Nephron (organoid): ENCODE data around the gene SYT5.

Experiments
- H3K27ac Mint-ChIP-seq, 3 experiments: 2 replicates each; pipeline ENCODE4 v1.8.0; 2020; ENCODE audit warnings: mixed read lengths in 3 of 3, mild to moderate bottlenecking in 2 of 3, moderate library complexity in 1 of 3
- H3K27me3 Mint-ChIP-seq: 2 replicates; pipeline ENCODE4 v1.8.0; 2021; ENCODE audit warnings: low read depth, mild to moderate bottlenecking, moderate library complexity, mixed read lengths
- H3K36me3 Mint-ChIP-seq: 2 replicates; pipeline ENCODE4 v1.8.0; 2020; ENCODE audit warnings: low read depth, mixed read lengths
- H3K4me1 Mint-ChIP-seq: 2 replicates; pipeline ENCODE4 v1.8.0; 2020; ENCODE audit warnings: mixed read lengths
- H3K4me3 Mint-ChIP-seq, 3 experiments: 2 replicates each; pipeline ENCODE4 v1.8.0; 2020; ENCODE audit warnings: mild to moderate bottlenecking in 3 of 3, mixed read lengths in 3 of 3, moderate library complexity in 2 of 3
- H3K9me3 Mint-ChIP-seq: 2 replicates; pipeline ENCODE4 v1.8.0; 2020; ENCODE audit warnings: mixed read lengths
- TF ChIP-seq, protein P1 (sequence below), 3 experiments: fragments of 200-600 bp; sonication (generic); IDR thresholded peaks; one replicate each; pipeline ENCODE4 v1.5.0; 2021; ENCODE audit warnings: antibody characterized with exemption in 3 of 3; ENCODE audit not compliant: unreplicated experiment in 3 of 3

The SYT5 gene

DNA sequence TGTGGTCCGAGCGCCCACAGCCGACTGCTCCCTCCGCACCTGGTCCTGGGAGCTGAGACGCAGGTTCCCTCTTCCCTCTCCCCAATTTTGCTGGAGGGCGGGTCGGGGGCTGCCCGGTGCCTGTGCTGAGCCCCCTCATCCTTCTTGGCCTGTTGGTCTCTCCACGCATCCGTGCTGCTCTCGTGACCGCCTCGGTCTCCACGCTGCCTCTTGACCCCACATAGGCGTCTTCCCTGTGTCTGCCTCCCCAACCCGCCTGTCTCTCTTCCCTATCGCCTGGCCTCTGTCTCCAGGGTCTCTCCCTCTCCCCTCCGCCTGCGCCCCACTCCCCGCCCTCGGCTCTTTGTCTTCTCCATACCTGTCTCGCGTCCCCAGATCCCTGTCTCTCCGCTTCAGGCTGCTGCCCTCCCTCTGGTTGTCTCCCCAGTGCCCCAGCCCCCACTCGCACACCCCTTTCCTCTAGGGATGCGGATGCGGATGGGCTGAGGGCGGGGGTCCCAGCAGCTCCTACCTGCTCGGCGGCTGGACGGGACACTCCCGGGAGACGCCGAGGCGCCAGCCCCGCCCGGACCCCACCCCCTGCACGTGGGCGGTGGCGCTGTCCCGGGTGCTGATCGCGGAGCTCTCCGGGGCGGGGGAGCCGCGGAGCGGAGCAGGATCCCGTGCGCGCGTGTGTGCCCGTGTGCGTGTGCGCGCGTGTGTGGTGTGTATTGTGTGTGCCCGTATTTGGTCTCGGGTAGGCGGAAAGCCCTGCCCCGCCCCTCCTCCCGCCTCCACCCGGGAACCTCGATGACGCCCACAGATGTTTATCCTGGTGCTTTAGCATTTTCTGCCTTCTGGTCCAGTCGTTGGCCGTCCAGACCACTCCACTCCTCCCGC is at the start of gene SYT5:
SYT5 (minus strand) TSS at position 684 of the 879 bp plus-strand sequence. CDS start 1,248 bp downstream, outside the sequence.
- H3K27me3 Mint-ChIP-seq: peaks cover 93% of the 10 kb centered on the region
- TF ChIP-seq, protein P1, sequence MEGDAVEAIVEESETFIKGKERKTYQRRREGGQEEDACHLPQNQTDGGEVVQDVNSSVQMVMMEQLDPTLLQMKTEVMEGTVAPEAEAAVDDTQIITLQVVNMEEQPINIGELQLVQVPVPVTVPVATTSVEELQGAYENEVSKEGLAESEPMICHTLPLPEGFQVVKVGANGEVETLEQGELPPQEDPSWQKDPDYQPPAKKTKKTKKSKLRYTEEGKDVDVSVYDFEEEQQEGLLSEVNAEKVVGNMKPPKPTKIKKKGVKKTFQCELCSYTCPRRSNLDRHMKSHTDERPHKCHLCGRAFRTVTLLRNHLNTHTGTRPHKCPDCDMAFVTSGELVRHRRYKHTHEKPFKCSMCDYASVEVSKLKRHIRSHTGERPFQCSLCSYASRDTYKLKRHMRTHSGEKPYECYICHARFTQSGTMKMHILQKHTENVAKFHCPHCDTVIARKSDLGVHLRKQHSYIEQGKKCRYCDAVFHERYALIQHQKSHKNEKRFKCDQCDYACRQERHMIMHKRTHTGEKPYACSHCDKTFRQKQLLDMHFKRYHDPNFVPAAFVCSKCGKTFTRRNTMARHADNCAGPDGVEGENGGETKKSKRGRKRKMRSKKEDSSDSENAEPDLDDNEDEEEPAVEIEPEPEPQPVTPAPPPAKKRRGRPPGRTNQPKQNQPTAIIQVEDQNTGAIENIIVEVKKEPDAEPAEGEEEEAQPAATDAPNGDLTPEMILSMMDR (IDR thresholded peaks at IDR 0.05; ENCODE audit: unreplicated experiment in 3 of 3): no peak
- no peak within 1 kb of the TSS for H3K27ac Mint-ChIP-seq
- H3K4me3 Mint-ChIP-seq: peak within 1 kb of the TSS; percentile 77 to 85 (median 78)
- H3K4me1 Mint-ChIP-seq: no peaks in the 10 kb centered on the region
- peaks cover 2% of the 10 kb centered on the region for H3K9me3 Mint-ChIP-seq
- no peaks in the 10 kb centered on the region for H3K36me3 Mint-ChIP-seq

DNA sequence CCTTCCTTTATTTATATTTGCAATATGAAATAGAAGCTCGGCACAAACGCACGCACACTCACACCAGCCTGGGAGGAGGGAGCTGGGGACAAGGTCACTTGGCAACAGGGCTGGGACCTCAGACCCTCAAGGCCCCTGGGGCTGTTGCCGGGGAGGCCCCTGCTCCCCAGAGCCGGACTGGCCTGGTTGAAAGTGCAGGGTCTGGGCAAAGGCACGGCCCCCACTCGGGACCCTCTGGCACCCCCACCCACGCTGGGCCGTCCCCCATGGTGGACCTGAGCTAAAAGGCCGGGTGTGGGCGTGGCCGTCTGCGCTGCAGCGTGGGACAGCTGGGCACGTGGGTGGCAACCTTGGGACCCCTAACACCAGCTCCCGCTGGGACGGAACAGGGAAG is 49.7 kb upstream of the SYT5 start:
- Mint-ChIP-seq H3K27me3 (no peaks in the 10 kb centered on the region), H3K4me1 (no peaks in the 10 kb centered on the region), H3K4me3 (no peak overlapping the region), H3K9me3 (no peaks in the 10 kb centered on the region), H3K27ac (no peak overlapping the region), H3K36me3 (peaks cover 24% of the 10 kb centered on the region)
- TF ChIP-seq, protein P1 (IDR thresholded peaks at IDR 0.05; ENCODE audit: unreplicated experiment in 3 of 3): no peak

DNA sequence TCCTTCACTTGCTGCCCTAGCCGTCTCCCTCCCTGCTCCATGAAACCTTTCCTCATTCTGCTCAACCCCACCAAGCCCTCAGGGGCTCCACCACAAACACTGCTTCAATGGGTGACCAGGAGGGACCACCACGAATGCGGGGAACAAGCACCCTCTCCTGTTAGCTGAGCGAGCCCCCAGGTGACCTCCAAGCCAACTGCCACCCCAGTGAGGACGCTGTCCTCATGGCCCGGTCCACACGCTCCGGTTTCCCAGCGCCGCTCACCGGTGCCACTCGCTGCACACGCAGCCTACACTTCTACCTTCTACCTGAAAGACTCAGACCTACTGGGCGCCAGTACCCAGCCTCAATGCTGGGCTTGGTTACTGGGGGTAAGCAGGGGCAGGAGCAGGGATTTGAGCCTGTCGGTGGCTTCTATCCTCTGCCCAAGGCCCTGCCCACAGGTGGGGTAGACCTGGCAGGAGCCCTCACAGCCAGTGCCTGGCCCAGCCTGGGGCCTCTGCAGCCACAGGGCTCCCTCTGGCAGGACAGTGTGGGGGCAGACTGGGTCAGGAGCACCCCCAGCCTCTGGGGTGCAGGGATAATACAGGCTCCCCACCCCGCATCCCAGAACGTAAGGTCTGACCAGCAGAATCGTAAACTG is 49.2 kb upstream of the SYT5 start:
- no peak overlapping the region for H3K27ac Mint-ChIP-seq
- H3K4me1 Mint-ChIP-seq: no peaks in the 10 kb centered on the region
- H3K27me3 Mint-ChIP-seq: no peaks in the 10 kb centered on the region
- TF ChIP-seq, protein P1 (IDR thresholded peaks at IDR 0.05; ENCODE audit: unreplicated experiment in 3 of 3): no peak
- no peak overlapping the region for H3K4me3 Mint-ChIP-seq
- H3K36me3 Mint-ChIP-seq: peaks cover 19% of the 10 kb centered on the region
- no peaks in the 10 kb centered on the region for H3K9me3 Mint-ChIP-seq

DNA sequence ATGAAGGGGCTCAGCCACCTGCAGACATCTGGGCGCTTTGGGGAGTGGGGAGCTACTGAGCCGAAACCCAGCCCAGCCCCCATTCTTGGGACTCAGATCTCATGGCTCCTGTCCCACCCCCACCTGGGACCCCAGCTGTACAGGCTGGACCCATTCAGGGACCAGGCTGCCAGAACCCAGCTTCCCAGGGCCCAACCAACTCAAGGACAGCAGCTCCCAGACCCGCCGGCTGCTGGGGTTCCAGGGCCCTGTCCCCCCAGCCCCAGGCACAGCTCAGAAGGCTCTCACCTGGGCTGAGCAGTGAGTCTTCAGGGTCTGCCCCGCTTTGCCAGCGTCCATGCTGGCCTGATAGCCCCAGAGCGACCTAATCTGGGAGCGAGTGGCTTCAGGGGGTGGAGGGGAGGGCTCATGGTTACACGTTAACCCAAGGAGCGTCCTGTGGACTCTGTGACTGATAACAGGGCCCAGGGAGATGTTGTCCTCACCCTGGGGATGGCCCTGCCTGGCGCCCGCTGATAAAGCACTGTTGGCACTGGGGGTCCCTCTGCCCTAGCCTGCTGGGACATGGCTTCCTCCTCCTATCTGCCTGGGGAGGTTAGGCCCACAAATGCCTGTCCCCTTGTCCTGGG is 48.4 kb upstream of the SYT5 start, which contains the start of gene TMEM86B:
TMEM86B (minus strand) TSS at position 361 of the 629 bp plus-strand sequence; CDS start at position 339, 22 bp downstream.
- no peak within 1 kb of the TSS for H3K4me3 Mint-ChIP-seq
- H3K9me3 Mint-ChIP-seq: no peaks in the 10 kb centered on the region
- H3K27me3 Mint-ChIP-seq: no peaks in the 10 kb centered on the region
- no peaks in the 10 kb centered on the region for H3K4me1 Mint-ChIP-seq
- TF ChIP-seq, protein P1 (IDR thresholded peaks at IDR 0.05; ENCODE audit: unreplicated experiment in 3 of 3): no peak
- peak within 1 kb of the TSS in 1 of 3 experiments; percentile 57 for H3K27ac Mint-ChIP-seq
- peaks cover 15% of the 10 kb centered on the region for H3K36me3 Mint-ChIP-seq

DNA sequence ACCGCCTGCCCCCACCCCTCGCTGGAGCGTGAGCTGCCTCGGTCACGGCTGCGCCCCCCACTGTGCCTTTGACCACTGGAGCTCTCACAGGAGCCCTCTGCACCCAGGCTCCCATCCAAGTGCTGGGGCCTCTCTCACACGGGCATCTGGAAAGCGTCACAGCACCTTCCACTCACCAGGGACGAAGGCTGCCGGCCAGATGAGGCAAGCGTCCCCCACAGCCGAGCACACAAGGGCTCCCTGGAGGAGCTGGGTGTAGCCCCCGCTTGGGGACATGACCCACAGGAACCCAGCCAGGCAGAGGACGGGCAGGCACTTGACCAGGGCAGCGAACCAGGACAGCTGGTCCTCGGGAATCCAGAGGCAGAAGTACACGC is 47.9 kb upstream of the SYT5 start:
- Mint-ChIP-seq H3K27ac (peak overlapping the region in 1 of 3 experiments; percentile 57), H3K4me3 (no peak overlapping the region), H3K4me1 (no peaks in the 10 kb centered on the region), H3K9me3 (no peaks in the 10 kb centered on the region), H3K36me3 (peaks cover 15% of the 10 kb centered on the region), H3K27me3 (no peaks in the 10 kb centered on the region)
- TF ChIP-seq, protein P1 (IDR thresholded peaks at IDR 0.05; ENCODE audit: unreplicated experiment in 3 of 3): no peak
